Hindlimb muscle (tissue), 1 donor: ENCODE measurements around the gene KIF26B. TPM values are rescaled to one million over a fixed set of nuclear protein-coding genes. Genes with fewer than 3 reads are reported as not detected.
"Not testable (repeated sequence)": the region's sequence is repeated elsewhere in the genome, so short reads cannot be mapped to it uniquely, and the experiment has no call there.

Experiments used
- DNase-seq: peaks from one replicate; pipeline ENCODE4 v3.0.0-alpha.2; 2013
- polyA plus RNA-seq: library from polyadenylated mRNA; unstranded; fragments of 120-200 nt; gene quantifications from one replicate; pipeline ENCODE4 v1.2.1, GENCODE V29; 2013; ENCODE audit not compliant: insufficient read length

The KIF26B gene
- polyA plus RNA-seq, 1 donor, result 0.99 TPM

GRCh38 chr1:245663373-245663772 lies 508.6 kb downstream of the KIF26B start:
- no peak for DNase-seq

GRCh38 chr1:245663841-245664240 lies 509.1 kb downstream of the KIF26B start:
- no peak for DNase-seq

DNA sequence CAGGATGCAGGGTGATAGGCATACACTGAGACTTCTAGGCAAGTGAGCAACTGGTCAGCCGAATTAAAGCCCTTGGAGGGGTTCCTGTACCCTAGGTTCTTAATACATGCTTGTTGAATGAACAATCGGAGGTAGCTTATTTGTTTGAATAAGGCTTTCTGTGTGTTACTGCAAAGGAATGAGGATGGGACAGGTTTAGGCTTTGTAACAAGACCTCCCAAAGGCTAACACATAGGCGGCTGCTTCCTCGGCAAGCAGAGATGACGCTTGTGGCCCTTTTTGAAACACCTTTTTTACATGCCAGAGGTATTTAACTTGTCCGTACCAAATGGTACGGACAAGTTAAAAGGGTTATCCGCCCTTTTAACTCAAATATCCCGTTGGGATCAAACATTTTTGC lies 511.6 kb downstream of the KIF26B start:
- DNase-seq, result no peak

DNA sequence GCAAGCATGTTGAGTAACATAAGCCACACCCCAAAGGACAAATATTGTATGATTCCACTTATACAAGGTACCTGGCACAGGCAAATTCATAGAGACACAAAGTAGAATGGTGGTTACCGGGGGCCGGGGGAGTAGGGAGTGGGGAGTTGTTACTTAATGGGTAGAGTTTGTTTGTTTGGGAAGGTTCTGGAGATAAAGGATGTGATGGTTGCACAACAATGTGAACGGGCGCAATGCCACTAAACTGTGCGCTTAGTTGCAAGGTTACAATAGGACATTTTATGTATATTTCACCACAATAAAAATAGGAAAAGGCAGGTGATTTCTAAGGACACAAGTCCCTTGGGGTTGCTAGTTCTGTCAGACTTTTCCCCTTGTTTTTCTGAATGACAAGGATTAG lies 516.6 kb downstream of the KIF26B start:
- DNase-seq, result no peak

DNA sequence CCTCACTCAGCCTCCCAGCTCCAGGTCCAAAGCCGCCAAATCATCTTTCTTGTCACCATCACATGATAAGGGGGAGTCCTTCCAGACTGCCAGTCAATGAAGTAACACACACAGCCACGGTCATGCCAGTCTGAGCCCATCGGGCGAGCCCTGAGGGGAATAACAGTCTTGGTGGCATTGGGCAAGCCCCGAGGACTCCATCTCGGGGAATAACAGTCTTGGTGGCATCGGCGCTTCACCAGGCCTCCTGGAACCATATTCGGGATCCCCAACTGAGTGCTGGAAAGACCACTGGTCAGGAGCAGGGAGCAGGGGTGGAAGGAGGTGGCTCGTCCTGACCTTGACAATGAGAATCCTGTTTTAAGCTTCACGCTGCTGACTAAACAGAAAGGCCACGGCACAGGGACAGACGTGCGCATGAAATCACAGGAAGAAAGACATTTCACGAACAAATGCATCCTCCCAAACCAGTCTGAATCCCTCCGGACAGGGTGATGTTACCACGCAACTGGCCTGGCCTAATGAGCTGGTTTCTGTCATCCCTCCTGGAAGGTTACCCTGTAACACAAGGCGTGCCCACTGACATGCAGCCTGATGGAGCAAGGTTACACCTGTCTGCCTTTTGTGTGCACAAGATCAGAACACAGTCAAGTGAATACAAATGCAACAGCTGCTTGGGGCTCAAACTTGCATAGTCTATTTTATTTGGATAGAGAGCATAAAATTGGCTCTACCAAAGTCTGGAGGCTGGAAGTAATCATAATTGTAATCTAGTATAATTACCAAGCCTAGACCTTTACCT lies 517.4 kb downstream of the KIF26B start:
- no peak for DNase-seq

DNA sequence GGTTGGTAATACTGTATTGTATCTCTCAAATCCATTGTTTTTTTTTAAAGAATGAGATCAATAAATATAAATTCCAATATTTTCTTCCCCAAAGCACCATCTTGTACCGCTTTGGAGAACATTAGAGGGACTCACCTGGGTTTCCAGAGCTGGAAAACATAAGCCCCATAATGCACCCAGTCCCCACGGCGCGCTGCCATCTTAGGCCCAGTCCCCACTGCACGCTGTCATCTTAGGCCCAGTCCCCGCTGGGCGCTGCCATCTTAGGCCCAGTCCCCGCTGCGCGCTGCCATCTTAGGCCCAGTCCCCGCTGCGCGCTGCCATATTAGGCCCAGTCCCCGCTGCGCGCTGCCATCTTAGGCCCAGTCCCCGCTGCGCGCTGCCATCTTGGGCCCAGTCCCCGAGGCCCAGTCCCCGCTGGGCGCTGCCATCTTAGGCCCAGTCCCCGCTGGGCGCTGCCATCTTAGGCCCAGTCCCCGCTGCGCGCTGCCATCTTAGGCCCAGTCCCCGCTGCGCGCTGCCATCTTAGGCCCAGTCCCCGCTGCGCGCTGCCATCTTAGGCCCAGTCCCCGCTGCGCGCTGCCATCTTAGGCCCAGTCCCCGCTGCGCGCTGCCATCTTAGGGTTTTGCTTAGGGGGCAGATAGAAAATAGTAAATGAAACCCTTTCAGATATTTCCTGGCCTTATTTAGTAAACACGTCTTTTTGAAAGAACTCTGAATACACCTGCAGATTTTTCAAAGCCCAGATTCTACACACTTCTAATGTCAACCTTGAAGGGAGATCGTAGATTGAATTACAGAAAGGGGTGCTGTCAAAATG lies 518.3 kb downstream of the KIF26B start:
- DNase-seq, result not testable (repeated sequence)

- DNase-seq, result no peak
Measured at GRCh38 chr1:245673881-245674414, 519.2 kb downstream of the KIF26B start.

- no peak for DNase-seq
Measured at GRCh38 chr1:245677461-245678240, 522.9 kb downstream of the KIF26B start.

DNA sequence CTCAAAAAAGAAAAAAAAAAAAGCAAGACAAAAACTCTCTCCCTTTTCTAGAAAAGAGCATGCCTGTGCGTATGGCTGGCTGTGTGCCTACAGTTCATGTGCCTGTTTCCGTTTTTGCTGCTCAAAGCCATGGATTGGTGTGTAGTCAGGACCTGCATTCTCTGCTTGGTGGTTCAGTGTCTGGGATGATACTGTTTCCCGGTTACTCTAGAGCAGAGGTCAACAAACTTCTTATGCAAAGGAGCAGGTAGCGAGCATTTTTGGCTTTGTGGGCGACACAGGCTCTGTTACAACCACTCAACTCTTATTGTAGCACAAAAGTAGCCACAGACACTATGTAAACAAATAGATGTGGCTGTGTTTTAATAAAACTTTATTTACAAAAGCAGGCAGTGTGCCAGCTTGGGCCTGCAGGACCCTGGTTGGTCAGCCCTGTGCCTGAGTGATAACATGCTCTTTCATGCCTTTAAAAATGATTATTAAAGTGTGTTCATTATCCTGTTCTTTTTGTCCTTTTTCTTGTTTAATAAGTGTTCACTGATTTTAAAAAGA lies 524.2 kb downstream of the KIF26B start:
- DNase-seq, result no peak

- DNase-seq, result no peak
Measured at GRCh38 chr1:245679821-245680780, 525.3 kb downstream of the KIF26B start.

GRCh38 chr1:245682638-245683628 lies 528.1 kb downstream of the KIF26B start:
- DNase-seq, result peak; percentile 79

GRCh38 chr1:245683676-245684075 lies 528.9 kb downstream of the KIF26B start:
- peak; percentile 72 for DNase-seq

DNA sequence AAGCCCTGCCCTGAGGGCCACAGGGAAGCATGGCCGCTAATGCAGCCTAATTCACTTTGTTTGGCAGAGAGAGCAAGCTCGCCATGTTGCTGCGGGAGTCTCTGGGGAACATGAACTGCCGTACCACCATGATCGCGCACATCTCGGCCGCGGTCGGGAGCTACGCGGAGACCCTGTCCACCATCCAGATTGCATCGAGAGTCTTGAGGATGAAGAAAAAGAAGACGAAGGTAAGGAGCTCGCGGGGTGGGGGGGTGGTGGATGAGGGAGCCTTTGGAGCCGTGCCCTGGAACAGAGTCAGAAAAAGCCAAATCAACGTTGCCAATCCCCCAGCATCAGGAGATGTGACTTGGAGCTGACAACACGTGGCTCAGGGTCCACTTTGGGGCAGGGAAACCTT lies 529.4 kb downstream of the KIF26B start:
- peak; percentile 45 for DNase-seq

- DNase-seq, result peak; percentile 55
Measured at GRCh38 chr1:245684571-245684970, 529.8 kb downstream of the KIF26B start.

GRCh38 chr1:245685111-245685810 lies 530.5 kb downstream of the KIF26B start:
- no peak for DNase-seq

DNA sequence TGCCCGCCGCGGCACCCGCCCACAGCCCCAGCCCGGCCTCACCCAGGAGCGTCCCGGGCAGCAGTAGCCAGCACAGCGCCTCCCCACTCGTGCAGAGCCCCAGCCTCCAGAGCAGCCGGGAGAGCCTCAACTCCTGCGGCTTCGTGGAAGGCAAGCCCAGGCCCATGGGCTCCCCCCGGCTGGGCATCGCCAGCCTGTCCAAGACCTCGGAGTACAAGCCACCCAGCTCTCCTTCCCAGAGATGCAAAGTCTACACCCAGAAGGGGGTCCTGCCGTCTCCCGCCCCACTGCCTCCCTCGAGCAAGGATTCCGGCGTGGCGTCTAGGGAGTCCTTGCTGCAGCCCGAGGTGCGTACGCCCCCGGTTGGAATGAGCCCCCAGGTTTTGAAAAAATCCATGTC lies 531.2 kb downstream of the KIF26B start:
- DNase-seq, result no peak

DNA sequence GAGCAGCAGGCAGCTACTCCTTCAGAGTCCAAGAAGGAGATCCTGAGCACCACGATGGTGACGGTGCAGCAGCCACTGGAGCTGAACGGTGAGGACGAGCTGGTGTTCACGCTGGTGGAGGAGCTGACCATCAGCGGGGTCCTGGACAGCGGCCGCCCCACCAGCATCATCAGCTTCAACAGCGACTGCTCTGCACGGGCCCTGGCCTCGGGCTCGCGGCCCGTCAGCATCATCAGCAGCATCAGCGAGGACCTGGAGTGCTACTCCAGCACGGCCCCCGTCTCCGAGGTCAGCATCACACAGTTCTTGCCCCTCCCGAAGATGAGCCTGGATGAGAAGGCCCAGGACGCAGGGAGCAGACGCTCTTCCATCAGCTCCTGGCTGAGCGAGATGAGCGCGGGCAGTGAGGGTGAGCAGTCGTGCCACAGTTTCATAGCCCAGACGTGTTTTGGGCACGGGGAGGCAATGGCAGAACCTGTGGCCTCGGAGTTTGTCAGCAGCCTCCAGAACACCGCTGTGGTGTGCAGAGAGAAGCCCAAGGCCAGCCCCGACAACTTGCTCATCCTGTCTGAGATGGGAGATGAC lies 531.8 kb downstream of the KIF26B start:
- DNase-seq, result no peak

GRCh38 chr1:245687152-245687635 lies 532.4 kb downstream of the KIF26B start:
- DNase-seq, result no peak
